Prostate gland (tissue), 2 donors: ENCODE measurements around the gene TXNDC9.

Source experiments
- POLR2A ChIP-seq: fragments of 450-650 bp; IDR thresholded peaks from one replicate; pipeline ENCODE4 v1.6.1; 2016; ENCODE audit warnings: antibody characterized with exemption, mild to moderate bottlenecking
- POLR2AphosphoS5 ChIP-seq: sonication (generic); formaldehyde crosslinking; IDR thresholded peaks from one replicate; pipeline ENCODE4 v1.6.1; 2017; ENCODE audit warnings: antibody characterized with exemption
- TF ChIP-seq, protein P1 (sequence below), 4 experiments: fragments of 200-600 bp in 2 of 4; fragments of 450-650 bp in 2 of 4; sonication (generic) in 2 of 4; IDR thresholded peaks; 1 replicate in 3 of 4; 2 replicates in 1 of 4; pipeline ENCODE4 v1.5.1; 2016 to 2019; ENCODE audit warnings: antibody characterized with exemption in 4 of 4, mild to moderate bottlenecking in 2 of 4, moderate library complexity in 2 of 4

DNA sequence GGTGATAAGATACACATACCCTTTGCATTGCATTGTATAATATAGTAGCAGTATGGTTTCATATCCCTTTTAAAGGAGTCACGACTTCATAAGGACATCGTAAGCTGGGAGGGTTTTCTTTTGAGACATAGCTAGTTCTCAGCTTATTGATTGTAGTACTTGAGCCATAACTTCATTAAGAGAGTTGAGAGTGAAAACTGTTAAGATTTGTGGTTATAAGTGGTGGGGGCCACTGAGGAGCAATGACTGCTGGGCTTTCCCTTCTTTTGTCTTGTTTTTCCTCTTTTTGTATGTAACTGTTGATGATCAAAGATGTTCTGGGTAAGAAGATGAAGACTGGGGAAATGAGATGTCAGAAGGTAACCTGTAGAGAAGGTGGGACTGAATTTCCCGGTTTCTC lies 12.0 kb upstream of the TXNDC9 start:
- no peak for TF ChIP-seq POLR2A
- TF ChIP-seq, protein P1, sequence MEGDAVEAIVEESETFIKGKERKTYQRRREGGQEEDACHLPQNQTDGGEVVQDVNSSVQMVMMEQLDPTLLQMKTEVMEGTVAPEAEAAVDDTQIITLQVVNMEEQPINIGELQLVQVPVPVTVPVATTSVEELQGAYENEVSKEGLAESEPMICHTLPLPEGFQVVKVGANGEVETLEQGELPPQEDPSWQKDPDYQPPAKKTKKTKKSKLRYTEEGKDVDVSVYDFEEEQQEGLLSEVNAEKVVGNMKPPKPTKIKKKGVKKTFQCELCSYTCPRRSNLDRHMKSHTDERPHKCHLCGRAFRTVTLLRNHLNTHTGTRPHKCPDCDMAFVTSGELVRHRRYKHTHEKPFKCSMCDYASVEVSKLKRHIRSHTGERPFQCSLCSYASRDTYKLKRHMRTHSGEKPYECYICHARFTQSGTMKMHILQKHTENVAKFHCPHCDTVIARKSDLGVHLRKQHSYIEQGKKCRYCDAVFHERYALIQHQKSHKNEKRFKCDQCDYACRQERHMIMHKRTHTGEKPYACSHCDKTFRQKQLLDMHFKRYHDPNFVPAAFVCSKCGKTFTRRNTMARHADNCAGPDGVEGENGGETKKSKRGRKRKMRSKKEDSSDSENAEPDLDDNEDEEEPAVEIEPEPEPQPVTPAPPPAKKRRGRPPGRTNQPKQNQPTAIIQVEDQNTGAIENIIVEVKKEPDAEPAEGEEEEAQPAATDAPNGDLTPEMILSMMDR (IDR thresholded peaks at IDR 0.05), result no peak
- TF ChIP-seq POLR2AphosphoS5, result no peak
